Neutrophil (primary cell): ENCODE measurements around the gene DGKA.
"Not testable (repeated sequence)": the region's sequence is repeated elsewhere in the genome, so short reads cannot be mapped to it uniquely, and the experiment has no call there.

Experiments used
- H3K27ac ChIP-seq: fragments of 200-600 bp; sonication (generic); 2 replicates; pipeline ENCODE4 v1.5.1; 2016; ENCODE audit warnings: mild to moderate bottlenecking, moderate library complexity
- H3K27me3 ChIP-seq: fragments of 200-600 bp; sonication (generic); 2 replicates; pipeline ENCODE4 v1.6.0; 2016; ENCODE audit warnings: mild to moderate bottlenecking
- H3K36me3 ChIP-seq: fragments of 200-600 bp; sonication (generic); 2 replicates; pipeline ENCODE4 v1.5.1; 2017
- H3K4me1 ChIP-seq, 2 experiments: fragments of 200-600 bp in 1 of 2; sonication (generic) in 1 of 2; 1 replicate in 1 of 2; 2 replicates in 1 of 2; pipeline versions ENCODE4 v1.5.1 to v1.6.1; 2013 to 2016; ENCODE audit warnings: low read depth in 1 of 2, low read length in 1 of 2, mild to moderate bottlenecking in 1 of 2, moderate library complexity in 1 of 2; ENCODE audit not compliant: control insufficient read depth in 1 of 2, insufficient read depth in 1 of 2
- H3K4me3 ChIP-seq, 2 experiments: fragments of 200-600 bp in 1 of 2; sonication (generic) in 1 of 2; 1 replicate in 1 of 2; 2 replicates in 1 of 2; pipeline ENCODE4 v1.5.1; 2013 to 2016; ENCODE audit warnings: low read depth in 1 of 2, low read length in 1 of 2, mild to moderate bottlenecking in 1 of 2, moderate library complexity in 1 of 2
- H3K9me3 ChIP-seq: fragments of 200-600 bp; sonication (generic); 2 replicates; pipeline ENCODE4 v1.5.1; 2016
- CTCF ChIP-seq: fragments of 200-600 bp; sonication (generic); IDR thresholded peaks from 2 replicates; pipeline ENCODE4 v1.5.1; 2016; ENCODE audit warnings: antibody characterized with exemption

DGKA gene

GRCh38 chr12:55996201-55996714 is 65.3 kb downstream of the DGKA start:
- H3K36me3 ChIP-seq = peaks cover 52% of the 10 kb centered on the region
- peaks cover 23 to 24% of the 10 kb centered on the region in 2 experiments for H3K4me1 ChIP-seq
- no peaks in the 10 kb centered on the region for H3K27me3 ChIP-seq
- peak overlapping the region; percentile 81 for H3K27ac ChIP-seq
- TF ChIP-seq CTCF = peak; percentile 91
- peak overlapping the region; percentile 75 to 93 for H3K4me3 ChIP-seq
- H3K9me3 ChIP-seq = no peaks in the 10 kb centered on the region

GRCh38 chr12:55996715-55997534 is 66.0 kb downstream of the DGKA start, which contains the start of gene SUOX:
SUOX (plus strand) TSS chr12:55997276; CDS start chr12:56002222, 4,946 bp downstream.
- no peaks in the 10 kb centered on the region for H3K27me3 ChIP-seq
- TF ChIP-seq CTCF = no peak

GRCh38 chr12:55997535-55997859 is 66.5 kb downstream of the DGKA start:
- Histone ChIP-seq H3K36me3 (peaks cover 45% of the 10 kb centered on the region), H3K4me3 (peak overlapping the region; percentile 75 to 93), H3K27ac (peak overlapping the region; percentile 81), H3K27me3 (no peaks in the 10 kb centered on the region), H3K4me1 (peaks cover 23 to 24% of the 10 kb centered on the region in 2 experiments), H3K9me3 (no peaks in the 10 kb centered on the region)
- TF ChIP-seq CTCF = no peak

More at GRCh38 chr12:55996715-55997534, 66.0 kb downstream of the DGKA start, which contains the start of gene SUOX:
- H3K9me3 ChIP-seq = no peaks in the 10 kb centered on the region
- H3K4me1 ChIP-seq = peaks cover 23 to 24% of the 10 kb centered on the region in 2 experiments
- peaks cover 45% of the 10 kb centered on the region for H3K36me3 ChIP-seq
- H3K27ac ChIP-seq = peak within 1 kb of the TSS; percentile 81
- peak within 1 kb of the TSS; percentile 75 to 93 for H3K4me3 ChIP-seq

- H3K27ac ChIP-seq, H3K27me3 ChIP-seq, H3K4me3 ChIP-seq, H3K9me3 ChIP-seq: not testable (repeated sequence)
- H3K36me3 ChIP-seq = peaks cover 42% of the 10 kb centered on the region
- H3K4me1 ChIP-seq = peaks cover 23 to 24% of the 10 kb centered on the region in 2 experiments
These were observed 68.6 kb downstream of the DGKA start for GRCh38 chr12:55999522-55999921.

GRCh38 chr12:55999999-56000540 is 69.1 kb downstream of the DGKA start:
- H3K4me3 ChIP-seq, H3K27ac ChIP-seq, H3K9me3 ChIP-seq, H3K27me3 ChIP-seq: not testable (repeated sequence)
- peaks cover 40% of the 10 kb centered on the region for H3K36me3 ChIP-seq
- peaks cover 23 to 24% of the 10 kb centered on the region in 2 experiments for H3K4me1 ChIP-seq

- Histone ChIP-seq H3K4me1 (peaks cover 24% of the 10 kb centered on the region in 2 experiments), H3K36me3 (peaks cover 36% of the 10 kb centered on the region), H3K4me3 (no peak overlapping the region), H3K27ac (no peak overlapping the region), H3K27me3 (no peaks in the 10 kb centered on the region), H3K9me3 (no peaks in the 10 kb centered on the region)
- no peak for TF ChIP-seq CTCF
These were observed 70.6 kb downstream of the DGKA start for GRCh38 chr12:56001487-56002100.

GRCh38 chr12:56003376-56003775 is 72.4 kb downstream of the DGKA start:
- peaks cover 36% of the 10 kb centered on the region for H3K36me3 ChIP-seq
- not testable (repeated sequence) for H3K4me3 ChIP-seq, H3K27ac ChIP-seq, H3K27me3 ChIP-seq, H3K9me3 ChIP-seq
- peaks cover 19 to 23% of the 10 kb centered on the region in 2 experiments for H3K4me1 ChIP-seq
